WERI-Rb-1 (cell line): ENCODE results near the gene INPPL1.
A peak's percentile ranks its signal among the peaks of the same experiment; 100 is the strongest.
"Not testable (repeated sequence)": the region's sequence is repeated elsewhere in the genome, so short reads cannot be mapped to it uniquely, and the experiment has no call there.

Experiments used
- DNase-seq: peaks from one replicate; pipeline ENCODE4 v3.0.0-alpha.2; 2020
- H3K27ac ChIP-seq: fragments of 250-450 bp; sonication (Bioruptor Pico); 2 replicates; pipeline ENCODE4 v1.5.1; 2020; ENCODE audit warnings: mild to moderate bottlenecking, moderate library complexity
- H3K27me3 ChIP-seq: fragments of 250-450 bp; sonication (Bioruptor Pico); 2 replicates; pipeline ENCODE4 v1.5.1; 2021; ENCODE audit warnings: mild to moderate bottlenecking, low read depth, moderate library complexity; ENCODE audit not compliant: insufficient read depth, severe bottlenecking
- H3K36me3 ChIP-seq: fragments of 250-450 bp; sonication (Bioruptor Pico); 2 replicates; pipeline ENCODE4 v1.5.1; 2020; ENCODE audit warnings: mild to moderate bottlenecking, moderate library complexity
- H3K4me3 ChIP-seq: 2 replicates; pipeline ENCODE4 v1.5.1; 2011; ENCODE audit warnings: low read depth, mild to moderate bottlenecking, control low read depth, low read length
- H3K9me3 ChIP-seq: fragments of 250-450 bp; sonication (Bioruptor Pico); 2 replicates; pipeline ENCODE4 v1.5.1; 2021; ENCODE audit warnings: mild to moderate bottlenecking, moderate library complexity; ENCODE audit not compliant: severe bottlenecking
- TF ChIP-seq, protein P1 (sequence below): IDR thresholded peaks from 2 replicates; pipeline ENCODE4 v1.5.1; 2011; ENCODE audit warnings: low read depth, mild to moderate bottlenecking, control low read depth, inconsistent platforms, low read length

INPPL1 gene

GRCh38 chr11:72181553-72181958, 43.0 kb upstream of the INPPL1 start:
- H3K36me3 ChIP-seq, H3K9me3 ChIP-seq, H3K27ac ChIP-seq, H3K4me3 ChIP-seq, H3K27me3 ChIP-seq: not testable (repeated sequence)
- TF ChIP-seq, protein P1, sequence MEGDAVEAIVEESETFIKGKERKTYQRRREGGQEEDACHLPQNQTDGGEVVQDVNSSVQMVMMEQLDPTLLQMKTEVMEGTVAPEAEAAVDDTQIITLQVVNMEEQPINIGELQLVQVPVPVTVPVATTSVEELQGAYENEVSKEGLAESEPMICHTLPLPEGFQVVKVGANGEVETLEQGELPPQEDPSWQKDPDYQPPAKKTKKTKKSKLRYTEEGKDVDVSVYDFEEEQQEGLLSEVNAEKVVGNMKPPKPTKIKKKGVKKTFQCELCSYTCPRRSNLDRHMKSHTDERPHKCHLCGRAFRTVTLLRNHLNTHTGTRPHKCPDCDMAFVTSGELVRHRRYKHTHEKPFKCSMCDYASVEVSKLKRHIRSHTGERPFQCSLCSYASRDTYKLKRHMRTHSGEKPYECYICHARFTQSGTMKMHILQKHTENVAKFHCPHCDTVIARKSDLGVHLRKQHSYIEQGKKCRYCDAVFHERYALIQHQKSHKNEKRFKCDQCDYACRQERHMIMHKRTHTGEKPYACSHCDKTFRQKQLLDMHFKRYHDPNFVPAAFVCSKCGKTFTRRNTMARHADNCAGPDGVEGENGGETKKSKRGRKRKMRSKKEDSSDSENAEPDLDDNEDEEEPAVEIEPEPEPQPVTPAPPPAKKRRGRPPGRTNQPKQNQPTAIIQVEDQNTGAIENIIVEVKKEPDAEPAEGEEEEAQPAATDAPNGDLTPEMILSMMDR = peak; percentile 66
- DNase-seq = peak; percentile 39

- DNase-seq = no peak
- TF ChIP-seq, protein P1 = no peak
- Histone ChIP-seq H3K4me3 (no peak overlapping the region), H3K27ac (peak overlapping the region; percentile 53; the same call in 1 of the 2 replicates), H3K9me3 (no peaks in the 10 kb centered on the region), H3K27me3 (no peaks in the 10 kb centered on the region), H3K36me3 (no peaks in the 10 kb centered on the region)
Observed at GRCh38 chr11:72188267-72188666, 36.3 kb upstream of the INPPL1 start.

DNA sequence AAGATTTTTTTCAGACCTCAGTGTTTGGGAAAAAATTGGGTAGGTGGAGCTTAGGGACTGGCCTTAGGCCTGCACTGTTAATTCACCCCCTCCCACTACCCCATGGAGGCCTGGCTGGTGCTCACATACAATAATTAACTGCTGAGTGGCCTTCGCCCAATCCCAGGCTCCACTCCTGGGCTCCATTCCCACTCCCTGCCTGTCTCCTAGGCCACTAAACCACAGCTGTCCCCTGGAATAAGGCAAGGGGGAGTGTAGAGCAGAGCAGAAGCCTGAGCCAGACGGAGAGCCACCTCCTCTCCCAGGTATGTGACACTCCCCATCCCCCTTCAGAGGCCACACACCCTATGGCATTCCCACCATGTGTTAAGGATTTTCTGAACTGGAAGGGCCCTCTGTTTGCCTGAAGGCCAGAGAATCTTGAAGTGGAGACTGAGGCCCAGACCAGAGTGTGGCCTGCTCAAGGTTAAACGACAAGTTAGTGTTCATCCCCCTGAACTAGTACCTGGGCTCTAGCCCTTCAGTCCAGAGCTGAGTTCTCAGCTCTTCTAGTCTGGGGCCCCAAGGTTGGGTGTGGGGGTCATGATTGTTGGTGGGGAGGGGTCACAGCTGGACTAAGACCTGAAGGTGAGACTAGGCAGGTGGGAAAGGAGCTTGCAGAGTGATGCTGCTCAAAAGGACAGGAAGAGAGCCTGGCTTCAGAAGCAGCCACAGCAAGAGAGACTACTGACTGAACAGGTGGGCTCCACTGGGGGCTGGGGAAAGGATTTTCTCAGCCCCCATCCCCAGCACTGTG, 34.9 kb upstream of the INPPL1 start:
- H3K4me3 ChIP-seq = no peak overlapping the region
- peak; percentile 76 for DNase-seq
- TF ChIP-seq, protein P1 = no peak
- H3K9me3 ChIP-seq = no peaks in the 10 kb centered on the region
- no peaks in the 10 kb centered on the region for H3K27me3 ChIP-seq
- H3K36me3 ChIP-seq = no peaks in the 10 kb centered on the region
- peak overlapping the region; percentile 53 for H3K27ac ChIP-seq

DNA sequence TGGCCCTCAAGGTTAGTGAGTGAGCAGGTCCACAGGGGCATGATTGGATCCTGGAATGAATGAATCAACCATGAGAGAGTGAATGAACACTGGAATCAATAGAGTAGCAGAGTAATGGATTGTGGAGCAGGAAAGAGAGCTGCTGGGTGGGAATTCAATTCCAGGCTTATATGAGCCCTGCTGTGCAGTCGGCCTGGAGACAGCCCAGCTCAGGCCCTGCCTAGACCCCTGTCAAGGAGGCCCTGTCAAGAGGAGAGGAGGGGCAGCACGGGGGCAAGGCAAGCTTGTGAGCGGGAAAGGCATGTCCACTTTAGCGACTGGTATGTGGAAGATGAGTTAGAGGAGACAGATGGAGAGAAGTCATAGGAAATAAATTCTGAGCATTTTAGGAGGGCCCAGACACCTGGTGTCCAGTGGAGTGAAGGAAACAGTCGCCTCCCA, 33.9 kb upstream of the INPPL1 start:
- Histone ChIP-seq H3K9me3 (no peaks in the 10 kb centered on the region), H3K27ac (no peak overlapping the region; the same call in 1 of the 2 replicates), H3K27me3 (no peaks in the 10 kb centered on the region), H3K36me3 (no peaks in the 10 kb centered on the region), H3K4me3 (no peak overlapping the region)
- no peak for DNase-seq
- TF ChIP-seq, protein P1 = no peak

- H3K9me3 ChIP-seq = no peaks in the 10 kb centered on the region
- TF ChIP-seq, protein P1 = no peak
- no peaks in the 10 kb centered on the region for H3K27me3 ChIP-seq
- no peak within 1 kb of the TSS for H3K4me3 ChIP-seq
- no peak within 1 kb of the TSS for H3K27ac ChIP-seq
- DNase-seq = peak; percentile 37
- H3K36me3 ChIP-seq = no peaks in the 10 kb centered on the region
Observed at GRCh38 chr11:72191961-72192381, 32.6 kb upstream of the INPPL1 start, which contains the start of gene FOLR1. TSS of gene FOLR1 (plus strand) at chr11:72192140. CDS start at chr11:72192174, 34 bp downstream.
